Measurements from ENCODE around the gene NCBP3.

NCBP3 gene

GRCh38 chr17:3773966-3774365 is 72.1 kb downstream of the NCBP3 start:
- POLR2A ChIA-PET = no interaction called here
- no peak for DNase-seq (ENCODE audit: extremely low spot score)
- CTCF ChIA-PET = no interaction called here
- TF ChIP-seq LEF1 (IDR thresholded peaks at IDR 0.05; ENCODE audit: borderline replicate concordance) (no peak), L3MBTL2 (conservative IDR thresholded peaks at IDR 0.05) (no peak), FOXA1 (IDR thresholded peaks at IDR 0.05) (no peak), PKNOX1 (IDR thresholded peaks at IDR 0.05) (no peak), SUZ12 (IDR thresholded peaks at IDR 0.05) (no peak), FOXK2 (IDR thresholded peaks at IDR 0.05) (no peak), ARNT (IDR thresholded peaks at IDR 0.05) (no peak), BHLHE40 (IDR thresholded peaks at IDR 0.05; ENCODE audit: borderline replicate concordance) (no peak)

DNA sequence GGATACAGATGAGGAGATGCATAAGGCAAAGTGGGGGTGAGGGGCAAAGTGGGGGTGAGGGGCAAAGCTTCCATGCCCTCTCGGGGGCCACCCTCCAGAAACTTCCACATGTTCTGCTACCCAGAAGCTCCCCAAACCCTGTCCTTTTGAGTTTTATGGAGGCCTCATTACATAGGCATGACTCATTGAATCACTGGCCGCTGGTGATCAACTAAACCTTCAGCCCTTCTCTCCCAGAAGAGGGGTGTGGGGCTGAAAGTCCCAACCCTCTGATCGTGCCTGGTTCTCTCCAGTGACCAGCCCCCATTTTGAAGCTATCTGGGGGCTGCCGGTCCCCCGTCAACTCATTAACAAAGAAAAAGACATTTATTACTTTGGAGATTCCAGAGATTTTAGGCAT is 72.5 kb downstream of the NCBP3 start:
- CTCF ChIA-PET = no interaction called here
- POLR2A ChIA-PET = no interaction called here
- DNase-seq (ENCODE audit: extremely low spot score) = no peak

GRCh38 chr17:3772764-3773163 is 73.3 kb downstream of the NCBP3 start:
- no peak for DNase-seq (ENCODE audit: extremely low spot score)
- POLR2A ChIA-PET = no interaction called here
- CTCF ChIA-PET = no interaction called here
- TF ChIP-seq FOXM1 (IDR thresholded peaks at IDR 0.05; ENCODE audit: borderline replicate concordance) = no peak
- TF ChIP-seq FOXK2 (IDR thresholded peaks at IDR 0.05) = no peak
- TF ChIP-seq ZNF384 (IDR thresholded peaks at IDR 0.05) = no peak

More for the DNA sequence above, 72.5 kb downstream of the NCBP3 start:
- TF ChIP-seq FOXK2 (IDR thresholded peaks at IDR 0.05) (no peak), LEF1 (IDR thresholded peaks at IDR 0.05; ENCODE audit: borderline replicate concordance) (no peak), FOXM1 (IDR thresholded peaks at IDR 0.05; ENCODE audit: borderline replicate concordance) (no peak), SUZ12 (IDR thresholded peaks at IDR 0.05) (no peak), ARNT (IDR thresholded peaks at IDR 0.05) (no peak), CTBP1 (IDR thresholded peaks at IDR 0.05; ENCODE audit: borderline replicate concordance) (no peak), SP1 (IDR thresholded peaks at IDR 0.05) (no peak), BHLHE40 (IDR thresholded peaks at IDR 0.05; ENCODE audit: borderline replicate concordance) (no peak), TARDBP (IDR thresholded peaks at IDR 0.05) (no peak), L3MBTL2 (conservative IDR thresholded peaks at IDR 0.05) (no peak), FOXA1 (IDR thresholded peaks at IDR 0.05) (no peak), NFRKB (IDR thresholded peaks at IDR 0.05) (no peak), ELF4 (IDR thresholded peaks at IDR 0.05) (no peak), ZNF384 (IDR thresholded peaks at IDR 0.05) (no peak), HDGF (IDR thresholded peaks at IDR 0.05; ENCODE audit: borderline replicate concordance) (no peak), PKNOX1 (IDR thresholded peaks at IDR 0.05) (no peak)

DNA sequence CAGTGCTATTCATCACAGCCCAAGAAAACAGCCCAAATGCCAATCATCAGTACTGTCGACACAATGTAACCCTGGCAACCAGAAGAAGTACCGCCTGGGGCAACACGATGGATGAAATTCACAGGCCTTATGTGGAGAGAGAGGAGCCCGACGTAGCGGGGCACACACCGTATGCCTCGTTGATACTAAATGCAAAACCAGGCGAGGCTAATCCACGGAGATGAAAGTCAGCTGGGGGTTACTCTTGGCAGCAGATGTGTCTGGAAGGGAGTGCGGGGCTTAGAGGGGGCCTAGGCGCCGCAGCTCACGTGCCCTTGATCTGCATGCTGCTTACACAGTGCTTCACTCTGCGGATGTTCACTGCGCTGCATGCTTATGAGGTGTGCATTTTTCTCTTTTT is 74.9 kb downstream of the NCBP3 start:
- TF ChIP-seq CTBP1 (IDR thresholded peaks at IDR 0.05; ENCODE audit: borderline replicate concordance) = no peak
- no peak for TF ChIP-seq HDGF (IDR thresholded peaks at IDR 0.05; ENCODE audit: borderline replicate concordance)
- TF ChIP-seq NFRKB (IDR thresholded peaks at IDR 0.05) = no peak
- TF ChIP-seq FOXM1 (IDR thresholded peaks at IDR 0.05; ENCODE audit: borderline replicate concordance) = no peak
- no peak for TF ChIP-seq ELF4 (IDR thresholded peaks at IDR 0.05)
- no peak for TF ChIP-seq FOXK2 (IDR thresholded peaks at IDR 0.05)
- TF ChIP-seq SP1 (IDR thresholded peaks at IDR 0.05) = no peak
- TF ChIP-seq ARNT (IDR thresholded peaks at IDR 0.05) = no peak
- no peak for TF ChIP-seq BHLHE40 (IDR thresholded peaks at IDR 0.05; ENCODE audit: borderline replicate concordance)
- TF ChIP-seq PKNOX1 (IDR thresholded peaks at IDR 0.05) = no peak
- TF ChIP-seq ZNF384 (IDR thresholded peaks at IDR 0.05) = no peak
- ChIA-PET CTCF (no interaction called here), POLR2A (no interaction called here)
- no peak for DNase-seq (ENCODE audit: extremely low spot score)

DNA sequence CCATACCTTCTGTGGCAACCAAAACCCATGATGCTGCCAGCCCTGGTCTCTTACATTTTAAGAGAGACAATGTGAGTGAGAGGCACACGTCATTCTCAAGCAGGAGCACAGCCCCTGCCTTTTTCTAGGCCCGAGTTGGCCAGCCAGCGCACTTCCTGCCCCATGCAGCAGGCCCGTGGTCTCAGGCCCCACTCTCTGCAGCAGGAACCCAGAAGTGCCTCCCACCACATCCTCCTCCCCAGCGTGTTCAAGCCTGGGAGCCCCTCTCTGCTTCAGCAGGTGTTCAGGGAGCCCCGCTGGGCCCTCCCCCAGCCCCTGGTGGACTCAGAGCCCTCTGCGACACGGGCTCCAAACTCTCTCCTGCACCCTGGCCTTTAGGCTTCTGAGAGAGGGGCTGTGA is 75.6 kb downstream of the NCBP3 start:
- ChIA-PET POLR2A (no interaction called here), CTCF (no interaction called here)
- TF ChIP-seq TARDBP (IDR thresholded peaks at IDR 0.05) (no peak), ZNF384 (IDR thresholded peaks at IDR 0.05) (no peak), FOXK2 (IDR thresholded peaks at IDR 0.05) (no peak), CTBP1 (IDR thresholded peaks at IDR 0.05; ENCODE audit: borderline replicate concordance) (no peak), BHLHE40 (IDR thresholded peaks at IDR 0.05; ENCODE audit: borderline replicate concordance) (no peak), NFRKB (IDR thresholded peaks at IDR 0.05) (no peak), LEF1 (IDR thresholded peaks at IDR 0.05; ENCODE audit: borderline replicate concordance) (no peak)
- no peak for DNase-seq (ENCODE audit: extremely low spot score)

- ChIA-PET CTCF (interaction anchor here (0.5 kb wide), 1 partner anchor 31 kb away, joined by 3 read pairs; no protein-coding TSS in a partner anchor), POLR2A (no interaction called here)
- DNase-seq (ENCODE audit: extremely low spot score) = no peak
- TF ChIP-seq FOXA1 (IDR thresholded peaks at IDR 0.05) (no peak), FOXM1 (IDR thresholded peaks at IDR 0.05; ENCODE audit: borderline replicate concordance) (no peak), CTBP1 (IDR thresholded peaks at IDR 0.05; ENCODE audit: borderline replicate concordance) (no peak), ZNF384 (IDR thresholded peaks at IDR 0.05) (no peak), PKNOX1 (IDR thresholded peaks at IDR 0.05) (no peak), TARDBP (IDR thresholded peaks at IDR 0.05) (no peak), ARNT (IDR thresholded peaks at IDR 0.05) (no peak), LEF1 (IDR thresholded peaks at IDR 0.05; ENCODE audit: borderline replicate concordance) (no peak), SP1 (IDR thresholded peaks at IDR 0.05) (no peak), NFRKB (IDR thresholded peaks at IDR 0.05) (no peak), SUZ12 (IDR thresholded peaks at IDR 0.05) (no peak), ELF4 (IDR thresholded peaks at IDR 0.05) (no peak), BHLHE40 (IDR thresholded peaks at IDR 0.05; ENCODE audit: borderline replicate concordance) (no peak), FOXK2 (IDR thresholded peaks at IDR 0.05) (no peak), L3MBTL2 (conservative IDR thresholded peaks at IDR 0.05) (no peak), HDGF (IDR thresholded peaks at IDR 0.05; ENCODE audit: borderline replicate concordance) (no peak)
Measured at GRCh38 chr17:3768769-3769168, 77.3 kb downstream of the NCBP3 start.
